OCI-LY3 (cell line): ENCODE results near the gene ADAMTS15.

ENCODE experiments used
- H2AFZ ChIP-seq: fragments of 200-600, 300-600 bp; shearing (Covaris generic); 2 replicates; pipeline ENCODE4 v1.6.0; 2014; ENCODE audit warnings: antibody characterized with exemption, low read depth, low read length
- H3K27ac ChIP-seq: fragments of 200-600, 300-600 bp; sonication (generic); 2 replicates; pipeline ENCODE4 v1.5.1; 2014; ENCODE audit warnings: mild to moderate bottlenecking, low read length, moderate library complexity, mixed read lengths
- H3K27me3 ChIP-seq: fragments of 200-600, 300-600 bp; sonication (generic); 2 replicates; pipeline ENCODE4 v1.6.1; 2014; ENCODE audit warnings: low read depth, low read length, mixed read lengths
- H3K36me3 ChIP-seq: fragments of 200-600, 300-600 bp; sonication (generic); replicated peaks from 2 replicates; pipeline ENCODE3; 2014; ENCODE audit warnings: low read depth, low read length, mixed read lengths
- H3K4me1 ChIP-seq: fragments of 300-600, 200-600 bp; sonication (generic); 2 replicates; pipeline ENCODE4 v1.6.1; 2014; ENCODE audit warnings: low read length, mixed read lengths
- H3K4me2 ChIP-seq: fragments of 200-600, 300-600 bp; sonication (generic); 2 replicates; pipeline ENCODE4 v1.6.1; 2014; ENCODE audit warnings: low read length, mixed read lengths
- H3K4me3 ChIP-seq: fragments of 300-600, 200-600 bp; sonication (generic); 2 replicates; pipeline ENCODE4 v1.5.1; 2014; ENCODE audit warnings: antibody characterized with exemption, mild to moderate bottlenecking, low read length, moderate library complexity
- H3K79me2 ChIP-seq: fragments of 300-600, 200-600 bp; shearing (Covaris generic); 2 replicates; pipeline ENCODE4 v1.6.1; 2014; ENCODE audit warnings: mild to moderate bottlenecking, low read length, mixed read lengths
- H3K9ac ChIP-seq: fragments of 300-600, 200-600 bp; shearing (Covaris generic); 2 replicates; pipeline ENCODE4 v1.6.0; 2014; ENCODE audit warnings: mild to moderate bottlenecking, low read length, moderate library complexity
- H3K9me3 ChIP-seq: fragments of 200-600, 300-600 bp; shearing (Covaris generic); 2 replicates; pipeline ENCODE4 v1.6.1; 2014; ENCODE audit warnings: low read length, mixed read lengths; ENCODE audit not compliant: insufficient read depth
- H4K20me1 ChIP-seq: fragments of 200-600, 300-600 bp; sonication (generic); 2 replicates; pipeline ENCODE4 v1.6.1; 2016; ENCODE audit warnings: low read length, mixed read lengths; ENCODE audit not compliant: insufficient read depth
- EZH2phosphoT487 ChIP-seq: fragments of 200-600 bp; shearing (Covaris generic); IDR thresholded peaks from 2 replicates; pipeline ENCODE4 v1.6.1; 2018; ENCODE audit warnings: antibody characterized with exemption, mixed run types, low read depth
- TF ChIP-seq, protein P1 (sequence below): fragments of 200-600, 300-600 bp; sonication (generic); IDR thresholded peaks from 2 replicates; pipeline ENCODE4 v1.5.1; 2014; ENCODE audit warnings: antibody characterized with exemption, low read length, low read depth

The ADAMTS15 gene, protein sequence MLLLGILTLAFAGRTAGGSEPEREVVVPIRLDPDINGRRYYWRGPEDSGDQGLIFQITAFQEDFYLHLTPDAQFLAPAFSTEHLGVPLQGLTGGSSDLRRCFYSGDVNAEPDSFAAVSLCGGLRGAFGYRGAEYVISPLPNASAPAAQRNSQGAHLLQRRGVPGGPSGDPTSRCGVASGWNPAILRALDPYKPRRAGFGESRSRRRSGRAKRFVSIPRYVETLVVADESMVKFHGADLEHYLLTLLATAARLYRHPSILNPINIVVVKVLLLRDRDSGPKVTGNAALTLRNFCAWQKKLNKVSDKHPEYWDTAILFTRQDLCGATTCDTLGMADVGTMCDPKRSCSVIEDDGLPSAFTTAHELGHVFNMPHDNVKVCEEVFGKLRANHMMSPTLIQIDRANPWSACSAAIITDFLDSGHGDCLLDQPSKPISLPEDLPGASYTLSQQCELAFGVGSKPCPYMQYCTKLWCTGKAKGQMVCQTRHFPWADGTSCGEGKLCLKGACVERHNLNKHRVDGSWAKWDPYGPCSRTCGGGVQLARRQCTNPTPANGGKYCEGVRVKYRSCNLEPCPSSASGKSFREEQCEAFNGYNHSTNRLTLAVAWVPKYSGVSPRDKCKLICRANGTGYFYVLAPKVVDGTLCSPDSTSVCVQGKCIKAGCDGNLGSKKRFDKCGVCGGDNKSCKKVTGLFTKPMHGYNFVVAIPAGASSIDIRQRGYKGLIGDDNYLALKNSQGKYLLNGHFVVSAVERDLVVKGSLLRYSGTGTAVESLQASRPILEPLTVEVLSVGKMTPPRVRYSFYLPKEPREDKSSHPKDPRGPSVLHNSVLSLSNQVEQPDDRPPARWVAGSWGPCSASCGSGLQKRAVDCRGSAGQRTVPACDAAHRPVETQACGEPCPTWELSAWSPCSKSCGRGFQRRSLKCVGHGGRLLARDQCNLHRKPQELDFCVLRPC

DNA sequence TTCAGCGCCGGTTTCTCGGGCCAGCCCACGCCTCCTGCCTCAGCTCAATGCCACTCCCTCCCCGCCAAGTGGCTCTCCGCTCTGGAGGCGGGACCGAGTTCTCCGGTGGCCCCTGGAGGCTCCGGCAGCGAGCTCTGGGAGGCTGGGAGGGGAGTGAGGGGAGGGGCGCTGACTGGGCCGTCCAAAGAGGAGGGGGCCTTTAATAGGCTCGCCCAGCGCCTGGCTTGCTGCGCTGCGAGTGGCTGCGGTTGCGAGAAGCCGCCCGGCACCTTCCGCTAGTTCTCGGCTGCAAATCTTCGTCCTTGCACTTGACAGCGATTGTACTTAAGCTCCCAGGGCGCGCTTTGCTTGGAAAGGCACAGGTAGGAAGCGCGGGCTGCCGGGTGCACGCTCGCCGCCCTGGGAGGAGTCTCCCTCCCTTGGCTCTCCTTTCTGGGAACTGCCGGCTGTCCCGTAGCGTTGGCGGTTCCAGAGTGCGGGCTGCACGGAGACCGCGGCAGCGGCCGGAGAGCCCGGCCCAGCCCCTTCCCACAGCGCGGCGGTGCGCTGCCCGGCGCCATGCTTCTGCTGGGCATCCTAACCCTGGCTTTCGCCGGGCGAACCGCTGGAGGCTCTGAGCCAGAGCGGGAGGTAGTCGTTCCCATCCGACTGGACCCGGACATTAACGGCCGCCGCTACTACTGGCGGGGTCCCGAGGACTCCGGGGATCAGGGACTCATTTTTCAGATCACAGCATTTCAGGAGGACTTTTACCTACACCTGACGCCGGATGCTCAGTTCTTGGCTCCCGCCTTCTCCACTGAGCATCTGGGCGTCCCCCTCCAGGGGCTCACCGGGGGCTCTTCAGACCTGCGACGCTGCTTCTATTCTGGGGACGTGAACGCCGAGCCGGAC lies at the start of gene ADAMTS15:
ADAMTS15 (plus strand) TSS at position 230 of the 894 bp plus-strand sequence; CDS start at position 559, 329 bp downstream.
- Histone ChIP-seq H3K4me1 (no peaks in the 10 kb centered on the region), H3K79me2 (no peaks in the 10 kb centered on the region), H2AFZ (no peak within 1 kb of the TSS), H3K27me3 (no peaks in the 10 kb centered on the region), H4K20me1 (no peaks in the 10 kb centered on the region), H3K9me3 (no peaks in the 10 kb centered on the region), H3K4me2 (no peak within 1 kb of the TSS), H3K9ac (no peak within 1 kb of the TSS), H3K36me3 (no peaks in the 10 kb centered on the region), H3K4me3 (no peak within 1 kb of the TSS), H3K27ac (no peak within 1 kb of the TSS)
- TF ChIP-seq EZH2phosphoT487 = no peak
- TF ChIP-seq, protein P1, sequence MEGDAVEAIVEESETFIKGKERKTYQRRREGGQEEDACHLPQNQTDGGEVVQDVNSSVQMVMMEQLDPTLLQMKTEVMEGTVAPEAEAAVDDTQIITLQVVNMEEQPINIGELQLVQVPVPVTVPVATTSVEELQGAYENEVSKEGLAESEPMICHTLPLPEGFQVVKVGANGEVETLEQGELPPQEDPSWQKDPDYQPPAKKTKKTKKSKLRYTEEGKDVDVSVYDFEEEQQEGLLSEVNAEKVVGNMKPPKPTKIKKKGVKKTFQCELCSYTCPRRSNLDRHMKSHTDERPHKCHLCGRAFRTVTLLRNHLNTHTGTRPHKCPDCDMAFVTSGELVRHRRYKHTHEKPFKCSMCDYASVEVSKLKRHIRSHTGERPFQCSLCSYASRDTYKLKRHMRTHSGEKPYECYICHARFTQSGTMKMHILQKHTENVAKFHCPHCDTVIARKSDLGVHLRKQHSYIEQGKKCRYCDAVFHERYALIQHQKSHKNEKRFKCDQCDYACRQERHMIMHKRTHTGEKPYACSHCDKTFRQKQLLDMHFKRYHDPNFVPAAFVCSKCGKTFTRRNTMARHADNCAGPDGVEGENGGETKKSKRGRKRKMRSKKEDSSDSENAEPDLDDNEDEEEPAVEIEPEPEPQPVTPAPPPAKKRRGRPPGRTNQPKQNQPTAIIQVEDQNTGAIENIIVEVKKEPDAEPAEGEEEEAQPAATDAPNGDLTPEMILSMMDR = no peak

DNA sequence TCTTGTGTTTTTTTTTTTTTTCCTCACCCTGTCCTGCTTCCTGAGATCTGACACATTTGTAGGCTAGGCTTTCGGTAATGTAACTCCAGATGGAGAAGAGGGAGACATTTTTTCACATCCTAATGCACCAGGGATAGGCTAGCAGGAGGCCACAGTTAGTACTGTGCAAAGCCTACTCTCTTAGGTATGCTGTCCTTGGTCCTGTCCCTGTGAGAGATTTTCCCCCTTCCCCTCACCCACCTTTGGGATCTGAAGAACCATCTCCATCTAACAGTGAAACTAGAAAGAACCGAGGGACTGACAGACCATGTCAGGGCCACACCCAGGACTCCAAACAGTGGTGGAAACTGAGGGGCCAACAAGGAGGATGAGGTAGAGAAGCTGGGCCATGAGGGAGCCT lies 49.2 kb upstream of the ADAMTS15 start:
- Histone ChIP-seq H3K4me1 (peaks cover 40% of the 10 kb centered on the region), H3K27ac (no peak overlapping the region), H3K79me2 (no peaks in the 10 kb centered on the region), H2AFZ (no peak overlapping the region), H3K4me3 (no peak overlapping the region), H3K4me2 (no peak overlapping the region), H3K9ac (no peak overlapping the region), H3K27me3 (peaks cover 33% of the 10 kb centered on the region; the same call in 1 of the 2 replicates), H3K36me3 (no peaks in the 10 kb centered on the region), H4K20me1 (no peaks in the 10 kb centered on the region), H3K9me3 (no peaks in the 10 kb centered on the region)
- no peak for TF ChIP-seq EZH2phosphoT487
- TF ChIP-seq, protein P1 = no peak

DNA sequence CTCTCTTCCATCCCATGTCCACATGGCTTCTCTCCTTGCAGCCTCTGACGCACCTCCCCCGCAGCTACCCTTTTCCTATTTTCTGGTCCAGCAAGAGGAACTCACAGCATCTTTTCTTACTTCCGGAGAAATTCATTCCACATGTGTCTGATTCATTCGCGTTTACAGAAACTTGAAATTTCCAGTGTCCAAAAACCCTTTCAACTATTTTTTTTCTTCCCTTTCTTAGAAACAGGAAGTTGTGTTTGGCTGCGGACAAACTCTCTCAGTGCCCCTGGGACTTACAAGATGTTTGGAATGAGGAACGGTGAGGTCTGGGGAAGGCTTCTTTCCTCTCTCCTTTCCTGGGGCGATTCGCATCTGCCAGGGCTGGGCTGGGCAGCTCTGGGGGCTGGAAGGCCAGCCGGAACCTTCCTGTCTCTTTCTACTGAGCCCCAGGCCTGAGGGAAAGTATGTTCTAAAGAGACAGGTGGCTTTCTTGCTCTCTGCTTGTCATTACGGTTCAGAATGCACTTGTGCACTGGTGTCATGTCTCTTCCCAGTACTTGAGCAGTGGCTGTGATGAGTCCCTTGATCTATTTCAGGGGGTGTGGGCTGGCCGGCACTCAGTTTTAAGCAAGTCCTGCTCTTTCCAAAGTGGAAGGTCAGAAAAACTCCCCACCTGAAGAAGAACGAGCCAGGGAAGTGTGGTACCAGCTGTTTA lies 47.5 kb upstream of the ADAMTS15 start:
- H4K20me1 ChIP-seq = no peaks in the 10 kb centered on the region
- H3K4me3 ChIP-seq = peak overlapping the region; percentile 31
- peaks cover 30% of the 10 kb centered on the region; the same call in 1 of the 2 replicates for H3K27me3 ChIP-seq

More for the DNA sequence above, 47.5 kb upstream of the ADAMTS15 start:
- TF ChIP-seq EZH2phosphoT487 = no peak
- TF ChIP-seq, protein P1 = no peak
- no peaks in the 10 kb centered on the region for H3K36me3 ChIP-seq
- no peak overlapping the region for H3K9ac ChIP-seq
- H3K4me1 ChIP-seq = peaks cover 40% of the 10 kb centered on the region
- no peak overlapping the region for H3K27ac ChIP-seq
- H3K4me2 ChIP-seq = peak overlapping the region; percentile 49
- peak overlapping the region; percentile 73; the same call in 1 of the 2 replicates for H2AFZ ChIP-seq
- no peaks in the 10 kb centered on the region for H3K79me2 ChIP-seq
- no peaks in the 10 kb centered on the region for H3K9me3 ChIP-seq
